ENCODE data around the gene TUBB6.

DNA sequence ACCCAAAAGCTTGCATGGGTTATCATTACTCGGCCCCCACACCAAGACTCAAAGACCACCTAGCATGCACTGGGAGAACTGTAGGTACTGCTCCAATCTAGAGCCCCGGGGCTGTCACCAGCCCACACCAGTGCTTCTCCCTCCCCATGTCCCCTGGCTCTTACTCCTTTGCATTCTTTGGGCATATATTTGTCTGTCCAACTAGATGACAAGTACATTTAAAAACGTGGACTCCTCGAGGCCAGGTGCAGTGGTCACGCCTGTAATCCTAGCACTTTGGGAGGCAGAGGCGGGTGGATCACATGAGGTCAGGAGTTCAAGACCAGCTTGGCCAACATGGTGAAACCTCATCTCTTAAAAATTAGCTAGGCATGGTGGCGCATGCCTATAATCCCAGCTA, 61.2 kb downstream of the TUBB6 start:
- TF ChIP-seq CTCF (conservative IDR thresholded peaks at IDR 0.05 in 1 of 2, IDR thresholded peaks at IDR 0.05 in 1 of 2; ENCODE audit: low read depth in 1 of 2, low read length in 2 of 2) (no peak), EZH2 (IDR thresholded peaks at IDR 0.05; ENCODE audit: low read length, missing control alignments) (no peak)

Measured in fibroblast of lung (primary cell).